A172 (cell line): ENCODE measurements around the gene C1GALT1C1. TPM values are rescaled to one million over a fixed set of nuclear protein-coding genes. Genes with fewer than 3 reads are reported as not detected.

Experiments used
- DNase-seq: peaks from one replicate; pipeline ENCODE4 v3.0.0-alpha.2; 2015; ENCODE audit warnings: low spot score
- total RNA-seq: library from RNA; depleted of rRNA; stranded (reverse); fragments of >200 nt; shearing (Covaris generic); gene quantifications from 2 replicates; pipeline ENCODE4 v1.2.3, GENCODE V29; 2014; rRNA removed

C1GALT1C1 gene
- total RNA-seq, 1 experiment from 2014 or later = 24.7 TPM

GRCh38 chrX:120585702-120586101 is 44.2 kb downstream of the C1GALT1C1 start:
- no peak for DNase-seq

Other genes starting within 250 kb of the C1GALT1C1 start
- gene LAMP2, start 160.8 kb downstream of the C1GALT1C1 start, total RNA-seq = 63.5 and 71.7 TPM in 2 replicates
- gene CUL4B, start 69.1 kb downstream of the C1GALT1C1 start, total RNA-seq = 49.0 and 50.3 TPM in 2 replicates
- 49.5 and 61.9 TPM in 2 replicates for gene MCTS1, start 26.0 kb downstream of the C1GALT1C1 start, total RNA-seq
- not detected in 2 replicates for gene CT47B1, start 245.8 kb upstream of the C1GALT1C1 start, total RNA-seq